HTR-8/SVneo (cell line): ENCODE data around the gene CGREF1.

Experiments used
- DNase-seq: peaks from one replicate; pipeline ENCODE4 v3.0.0; 2011; ENCODE audit warnings: low spot score, mixed read lengths; ENCODE audit not compliant: insufficient read length
- FAIRE-seq: peaks from 2 replicates; lab custom pipeline; 2011; peaks lifted over from hg19 to GRCh38; lab: Jason Lieb, UNC

Gene CGREF1

DNA sequence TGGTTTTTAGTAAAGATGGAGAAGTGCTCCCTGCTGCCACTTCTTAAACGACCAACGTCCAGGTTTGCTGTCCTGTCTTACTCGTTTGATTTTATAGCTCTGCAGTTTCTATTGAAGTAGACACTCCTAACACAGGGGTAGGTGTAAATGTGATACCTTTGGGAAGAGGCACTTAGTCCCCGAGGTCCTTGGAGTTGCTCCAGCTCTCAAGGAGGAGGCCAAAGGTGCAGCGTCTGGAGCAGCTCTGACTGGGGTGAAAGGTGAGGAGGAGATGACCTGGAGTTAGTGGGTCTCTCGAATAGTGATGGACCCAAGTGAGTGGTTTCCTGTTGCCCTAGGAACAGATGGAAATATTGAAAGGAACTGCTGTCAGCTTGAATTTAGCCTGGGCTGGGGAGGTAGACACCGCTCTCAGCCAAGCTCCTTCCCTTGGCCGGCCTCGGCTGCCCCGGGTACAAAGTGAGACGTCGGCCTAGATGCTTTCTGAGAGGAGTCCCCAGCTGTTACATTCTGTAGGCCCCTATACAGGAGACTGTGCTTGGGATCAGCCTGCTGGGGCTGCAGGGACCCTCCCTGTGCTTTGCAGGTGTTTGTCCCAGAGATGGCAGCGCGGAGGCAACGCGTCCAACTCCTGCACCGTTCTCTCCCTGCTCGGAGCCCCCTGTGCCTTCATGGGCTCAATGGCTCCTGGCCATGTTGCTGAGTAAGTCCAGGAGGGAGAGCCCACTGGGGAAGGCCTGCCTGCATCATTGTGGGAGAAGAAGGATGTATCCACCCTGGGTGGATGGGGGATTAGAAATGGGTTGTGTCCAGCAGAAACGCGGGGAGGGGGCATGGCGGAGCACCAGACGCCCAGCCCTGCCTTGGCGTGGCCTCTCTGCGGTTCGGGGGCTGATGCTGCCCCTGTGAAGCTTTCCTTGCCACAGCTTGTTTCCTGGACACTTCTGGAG is 26.9 kb downstream of the CGREF1 start:
- FAIRE-seq (no peak), DNase-seq (no peak)

DNA sequence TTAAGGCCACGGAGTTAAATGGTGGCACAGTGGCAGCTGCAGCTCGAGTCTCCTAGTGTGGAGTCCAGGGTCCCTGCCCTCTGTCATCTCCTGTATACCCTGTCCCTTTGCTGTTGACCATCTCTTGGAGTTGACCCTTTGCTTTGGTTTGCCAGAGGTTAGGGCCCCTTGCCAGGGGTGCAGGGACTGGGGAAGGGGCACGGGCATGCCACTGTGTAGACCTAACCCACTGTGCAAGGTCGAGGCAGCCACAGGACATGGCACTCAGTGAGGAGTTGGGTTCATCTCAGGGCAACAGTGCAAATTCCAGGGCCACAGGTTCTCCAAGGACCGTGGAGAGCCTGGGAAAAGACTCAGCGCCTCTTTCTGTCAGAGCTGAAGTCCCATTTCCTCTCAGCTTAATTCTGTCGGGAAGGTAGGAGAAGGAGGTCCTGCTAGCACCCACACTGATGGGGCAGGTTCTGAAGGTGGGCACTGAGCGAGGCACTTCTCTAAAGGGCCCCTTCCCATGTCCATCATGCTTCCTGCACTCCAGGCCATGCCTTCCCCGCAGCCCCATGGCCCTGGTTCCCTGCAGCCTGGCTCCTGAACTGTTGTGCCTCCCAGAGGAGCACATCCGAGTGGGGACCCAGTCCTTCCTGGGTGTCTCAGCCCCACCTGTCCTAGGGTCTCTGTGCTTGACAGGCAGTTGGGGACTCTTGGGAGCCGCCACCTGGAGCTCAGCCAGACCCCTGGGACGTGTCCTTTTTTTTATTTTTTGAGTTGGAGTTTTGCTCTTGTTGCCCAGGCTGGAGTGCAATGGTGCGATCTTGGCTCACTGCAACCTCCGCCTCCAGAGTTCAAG is 29.6 kb downstream of the CGREF1 start:
- FAIRE-seq: no peak
- DNase-seq: no peak

DNA sequence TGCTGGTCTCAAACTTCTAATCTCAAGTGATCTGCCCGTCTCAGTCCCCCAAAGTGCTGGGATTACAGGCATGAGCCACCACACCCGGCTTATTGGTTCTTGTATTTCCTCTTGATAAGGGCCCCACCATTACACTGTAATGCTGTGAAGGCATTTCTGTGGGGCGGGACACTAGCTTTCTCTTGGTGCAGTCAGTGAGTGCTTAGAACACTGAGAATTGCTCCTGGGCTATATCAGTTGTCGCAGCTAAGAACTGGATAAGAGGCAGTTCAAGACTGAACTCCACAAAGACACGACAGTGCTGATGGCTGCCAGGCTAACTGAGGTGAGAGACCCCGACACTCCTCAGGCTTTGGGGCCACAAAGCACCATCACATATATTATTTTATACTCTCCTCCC is 30.3 kb downstream of the CGREF1 start:
- FAIRE-seq (no peak), DNase-seq (no peak)

DNA sequence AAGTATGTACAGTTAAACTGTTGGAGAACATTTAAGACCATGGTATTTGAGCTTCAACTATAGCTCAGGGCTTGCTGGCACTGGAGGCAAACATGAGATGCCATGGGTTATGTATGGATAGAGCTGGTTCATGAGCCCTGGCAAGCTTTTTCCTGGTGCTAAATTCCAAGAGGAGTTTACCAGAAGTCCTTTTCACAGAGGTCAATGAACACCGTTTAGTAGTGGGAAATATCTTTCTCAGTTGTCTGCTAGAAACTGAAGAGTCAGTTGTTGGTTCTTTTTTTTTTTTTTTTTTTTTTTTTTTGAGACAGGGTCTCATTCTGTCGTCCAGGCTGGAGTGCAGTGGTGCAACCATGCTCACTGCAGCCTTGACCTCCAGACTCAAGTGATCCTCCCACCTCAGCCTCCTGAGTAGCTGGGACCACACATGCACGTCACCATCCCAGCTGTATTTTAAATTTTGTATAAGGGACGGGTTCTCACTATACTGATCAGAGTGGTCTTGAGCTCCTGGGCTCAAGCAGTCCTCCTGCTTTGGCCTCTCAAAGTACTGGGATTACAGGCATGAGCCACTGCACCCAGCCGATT is 31.0 kb downstream of the CGREF1 start:
- FAIRE-seq (no peak), DNase-seq (no peak)

DNA sequence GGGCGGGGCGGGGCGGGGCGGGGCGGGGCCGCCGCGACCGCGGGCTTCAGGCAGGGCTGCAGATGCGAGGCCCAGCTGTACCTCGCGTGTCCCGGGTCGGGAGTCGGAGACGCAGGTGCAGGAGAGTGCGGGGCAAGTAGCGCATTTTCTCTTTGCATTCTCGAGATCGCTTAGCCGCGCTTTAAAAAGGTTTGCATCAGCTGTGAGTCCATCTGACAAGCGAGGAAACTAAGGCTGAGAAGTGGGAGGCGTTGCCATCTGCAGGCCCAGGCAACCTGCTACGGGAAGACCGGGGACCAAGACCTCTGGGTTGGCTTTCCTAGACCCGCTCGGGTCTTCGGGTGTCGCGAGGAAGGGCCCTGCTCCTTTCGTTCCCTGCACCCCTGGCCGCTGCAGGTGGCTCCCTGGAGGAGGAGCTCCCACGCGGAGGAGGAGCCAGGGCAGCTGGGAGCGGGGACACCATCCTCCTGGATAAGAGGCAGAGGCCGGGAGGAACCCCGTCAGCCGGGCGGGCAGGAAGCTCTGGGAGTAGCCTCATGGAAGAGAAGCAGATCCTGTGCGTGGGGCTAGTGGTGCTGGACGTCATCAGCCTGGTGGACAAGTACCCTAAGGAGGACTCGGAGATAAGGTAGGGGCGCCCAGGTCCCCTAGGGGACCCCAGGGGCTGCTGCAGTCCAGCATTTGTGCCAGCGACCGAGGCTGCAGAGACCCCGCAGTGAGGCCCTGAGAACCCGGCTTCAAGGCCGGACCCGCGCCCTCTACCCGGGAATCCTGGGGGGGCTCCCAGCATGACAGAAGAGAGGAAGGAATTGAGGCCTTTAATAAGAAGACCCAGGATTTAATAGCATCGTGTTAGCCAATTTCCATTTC is 32.0 kb downstream of the CGREF1 start, which contains the start of gene KHK:
TSS of gene KHK (plus strand) at position 49 of the 870 bp plus-strand sequence. CDS start at position 537, 488 bp downstream.
- peak; percentile 48 for FAIRE-seq
- peak; percentile 77 for DNase-seq

DNA sequence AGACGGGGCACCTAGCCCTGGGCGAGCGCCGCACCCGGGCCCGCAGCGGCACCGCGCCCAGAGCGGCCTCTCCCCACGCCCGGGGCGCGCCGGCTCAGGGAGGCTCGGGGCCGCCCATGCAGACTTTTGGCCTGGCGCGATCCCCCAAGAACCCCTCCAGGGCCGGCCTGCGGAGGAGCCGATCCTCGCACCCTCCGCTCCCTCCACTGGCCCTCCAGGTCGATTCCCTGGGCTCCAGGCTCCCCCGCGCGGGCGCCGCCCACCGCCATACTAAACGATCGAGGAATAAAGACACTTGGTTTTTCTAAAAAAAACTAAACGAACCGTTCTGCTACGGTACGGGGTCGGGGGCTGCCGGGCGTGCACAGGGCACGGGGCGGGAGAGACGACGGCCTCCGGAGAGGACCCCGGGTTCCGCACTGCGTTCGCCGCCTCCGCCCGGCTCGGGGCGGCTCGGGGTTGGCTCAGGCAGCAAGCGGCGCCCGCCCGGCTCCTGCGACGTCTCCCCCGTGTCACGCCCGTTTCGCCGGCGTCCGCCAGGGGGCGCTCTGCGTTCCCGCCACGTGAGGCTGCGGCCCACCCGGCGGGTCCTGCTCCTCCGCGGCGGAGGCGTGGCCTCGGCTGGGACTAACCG is 32.7 kb downstream of the CGREF1 start:
- DNase-seq (peak; percentile 97), FAIRE-seq (peak; percentile 94)

DNA sequence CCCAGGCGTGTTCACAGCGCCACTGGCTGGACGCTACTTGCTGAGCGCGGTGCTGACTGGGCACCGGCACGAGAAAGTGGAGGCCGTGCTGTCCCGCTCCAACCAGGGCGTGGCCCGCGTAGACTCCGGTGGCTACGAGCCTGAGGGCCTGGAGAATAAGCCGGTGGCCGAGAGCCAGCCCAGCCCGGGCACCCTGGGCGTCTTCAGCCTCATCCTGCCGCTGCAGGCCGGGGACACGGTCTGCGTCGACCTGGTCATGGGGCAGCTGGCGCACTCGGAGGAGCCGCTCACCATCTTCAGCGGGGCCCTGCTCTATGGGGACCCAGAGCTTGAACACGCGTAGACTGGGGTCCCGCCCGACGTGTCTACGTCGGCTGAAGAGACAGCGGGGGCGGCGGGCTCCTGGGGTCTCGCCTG is 33.2 kb downstream of the CGREF1 start:
- DNase-seq: no peak

DNA sequence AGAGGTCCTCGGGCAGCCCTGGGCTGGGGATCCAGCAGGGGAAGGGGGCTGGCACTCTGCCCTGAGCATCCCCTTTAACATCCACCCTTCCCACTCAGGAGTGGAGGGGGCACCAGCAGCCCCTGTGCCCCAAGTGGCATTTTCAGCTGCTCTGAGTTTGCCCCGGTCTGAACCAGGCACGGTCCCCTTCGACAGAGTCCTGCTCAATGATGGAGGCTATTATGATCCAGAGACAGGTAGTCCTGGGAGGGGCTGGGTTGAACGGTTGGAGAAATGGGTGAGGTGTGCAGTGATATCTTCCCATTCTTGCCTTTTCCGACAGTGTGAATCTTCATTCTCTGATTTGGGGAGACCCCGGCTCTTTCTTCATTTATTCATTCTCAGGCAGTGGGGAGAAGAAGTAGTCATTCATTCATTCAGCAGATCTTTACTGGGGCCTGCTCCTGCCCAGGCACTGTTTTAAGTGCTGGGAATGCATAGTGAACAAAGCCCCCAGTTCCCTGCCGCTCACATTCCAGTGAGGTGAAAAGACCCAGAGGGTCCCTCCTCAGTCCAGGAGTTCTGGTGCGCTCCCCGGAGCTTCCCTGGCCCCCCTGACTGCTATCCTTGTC is 33.8 kb downstream of the CGREF1 start:
- no peak for FAIRE-seq
- no peak for DNase-seq

More for the DNA sequence above, 33.2 kb downstream of the CGREF1 start:
- peak; percentile 73 for FAIRE-seq

DNA sequence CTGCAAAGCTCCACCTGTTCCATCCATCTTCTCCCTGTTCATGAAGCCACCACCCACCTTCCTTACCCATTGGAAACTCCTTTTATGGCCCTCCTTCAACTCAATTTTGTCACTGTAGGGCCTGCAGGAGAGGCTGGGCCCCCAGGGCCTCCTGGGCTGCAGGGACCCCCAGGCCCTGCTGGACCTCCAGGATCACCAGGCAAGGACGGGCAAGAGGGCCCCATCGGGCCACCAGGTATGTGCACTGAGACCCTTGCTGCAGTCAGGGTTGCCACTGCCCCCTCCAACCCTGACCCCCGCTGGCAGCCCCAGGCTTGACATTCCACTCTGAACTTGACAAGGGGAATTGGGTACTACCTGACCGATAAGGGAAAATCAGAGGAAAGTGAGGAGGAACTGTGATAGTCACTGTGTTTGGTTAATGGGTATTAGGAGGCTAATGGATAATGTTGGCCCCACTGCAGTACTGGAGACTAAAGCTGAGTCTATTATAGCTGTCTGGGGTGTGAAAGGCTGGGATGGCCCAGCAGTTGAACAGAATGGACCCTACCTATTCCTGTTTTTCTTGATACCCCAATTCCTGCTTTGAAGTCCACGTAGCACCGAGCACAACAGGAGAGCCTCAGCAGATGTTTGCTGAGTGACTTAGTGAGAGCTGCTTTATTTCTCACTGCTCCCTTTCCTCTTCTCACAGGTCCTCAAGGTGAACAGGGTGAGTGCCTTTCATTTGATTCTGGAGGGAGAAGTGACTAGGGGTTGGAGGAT is 34.4 kb downstream of the CGREF1 start:
- no peak for FAIRE-seq
- no peak for DNase-seq

DNA sequence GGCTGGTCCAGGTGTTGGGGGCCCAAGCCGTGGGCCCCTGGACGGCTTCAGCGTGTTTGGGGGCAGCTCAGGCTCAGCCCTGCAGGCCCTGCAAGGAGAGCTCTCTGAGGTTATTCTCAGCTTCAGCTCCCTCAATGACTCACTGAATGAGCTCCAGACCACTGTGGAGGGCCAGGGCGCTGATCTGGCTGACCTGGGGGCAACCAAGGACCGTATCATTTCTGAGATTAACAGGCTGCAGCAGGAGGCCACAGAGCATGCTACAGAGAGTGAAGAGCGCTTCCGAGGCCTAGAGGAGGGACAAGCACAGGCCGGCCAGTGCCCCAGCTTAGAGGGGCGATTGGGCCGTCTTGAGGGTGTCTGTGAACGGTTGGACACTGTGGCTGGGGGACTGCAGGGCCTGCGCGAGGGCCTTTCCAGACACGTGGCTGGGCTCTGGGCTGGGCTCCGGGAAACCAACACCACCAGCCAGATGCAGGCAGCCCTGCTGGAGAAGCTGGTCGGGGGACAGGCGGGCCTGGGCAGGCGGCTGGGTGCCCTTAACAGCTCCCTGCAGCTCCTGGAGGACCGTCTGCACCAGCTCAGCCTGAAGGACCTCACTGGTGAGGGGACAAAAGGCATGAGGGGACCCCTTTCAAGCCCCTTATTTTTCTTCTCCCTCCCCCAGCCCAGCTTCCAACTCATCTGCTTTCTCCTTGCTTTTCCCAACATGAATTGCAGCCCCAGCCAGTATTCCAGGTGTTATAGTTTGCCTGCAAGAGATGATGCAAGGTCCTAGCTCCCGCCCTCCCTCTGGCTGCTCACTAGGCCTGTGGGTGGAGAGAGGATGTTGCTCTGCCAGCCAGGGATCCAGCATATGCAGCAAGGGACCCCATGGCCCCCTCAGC is 35.3 kb downstream of the CGREF1 start:
- no peak for FAIRE-seq
- DNase-seq: no peak

DNA sequence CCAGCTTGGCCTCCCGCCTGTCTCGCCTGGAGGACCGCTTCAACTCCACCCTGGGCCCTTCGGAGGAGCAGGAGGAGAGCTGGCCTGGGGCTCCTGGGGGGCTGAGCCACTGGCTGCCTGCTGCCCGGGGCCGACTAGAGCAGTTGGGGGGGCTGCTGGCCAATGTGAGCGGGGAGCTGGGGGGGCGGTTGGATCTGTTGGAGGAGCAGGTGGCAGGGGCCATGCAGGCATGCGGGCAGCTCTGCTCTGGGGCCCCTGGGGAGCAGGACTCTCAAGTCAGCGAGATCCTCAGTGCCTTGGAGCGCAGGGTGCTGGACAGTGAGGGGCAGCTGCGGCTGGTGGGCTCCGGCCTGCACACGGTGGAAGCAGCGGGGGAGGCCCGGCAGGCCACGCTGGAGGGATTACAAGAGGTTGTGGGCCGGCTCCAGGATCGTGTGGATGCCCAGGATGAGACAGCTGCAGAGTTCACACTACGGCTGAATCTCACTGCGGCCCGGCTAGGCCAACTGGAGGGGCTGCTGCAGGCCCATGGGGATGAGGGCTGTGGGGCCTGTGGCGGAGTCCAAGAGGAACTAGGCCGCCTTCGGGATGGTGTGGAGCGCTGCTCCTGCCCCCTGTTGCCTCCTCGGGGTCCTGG is 36.0 kb downstream of the CGREF1 start:
- no peak for FAIRE-seq
- DNase-seq: no peak

DNA sequence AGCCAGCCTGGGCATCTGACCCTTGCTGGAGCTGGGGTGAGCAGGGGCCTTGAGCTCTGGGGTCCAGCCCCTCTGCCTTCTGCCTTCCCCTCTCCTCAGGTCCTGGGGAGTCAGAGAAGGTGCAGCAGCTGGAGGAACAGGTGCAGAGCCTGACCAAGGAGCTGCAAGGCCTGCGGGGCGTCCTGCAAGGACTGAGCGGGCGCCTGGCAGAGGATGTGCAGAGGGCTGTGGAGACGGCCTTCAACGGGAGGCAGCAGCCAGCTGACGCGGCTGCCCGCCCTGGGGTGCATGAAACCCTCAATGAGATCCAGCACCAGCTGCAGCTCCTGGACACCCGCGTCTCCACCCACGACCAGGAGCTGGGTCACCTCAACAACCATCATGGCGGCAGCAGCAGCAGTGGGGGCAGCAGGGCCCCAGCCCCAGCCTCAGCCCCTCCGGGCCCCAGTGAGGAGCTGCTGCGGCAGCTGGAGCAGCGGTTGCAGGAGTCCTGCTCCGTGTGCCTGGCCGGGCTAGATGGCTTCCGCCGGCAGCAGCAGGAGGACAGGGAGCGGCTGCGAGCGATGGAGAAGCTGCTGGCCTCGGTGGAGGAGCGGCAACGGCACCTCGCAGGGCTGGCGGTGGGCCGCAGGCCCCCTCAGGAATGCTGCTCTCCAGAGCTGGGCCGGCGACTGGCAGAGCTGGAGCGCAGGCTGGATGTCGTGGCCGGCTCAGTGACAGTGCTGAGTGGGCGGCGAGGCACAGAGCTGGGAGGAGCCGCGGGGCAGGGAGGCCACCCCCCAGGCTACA is 36.8 kb downstream of the CGREF1 start:
- FAIRE-seq: no peak
- DNase-seq: no peak

DNA sequence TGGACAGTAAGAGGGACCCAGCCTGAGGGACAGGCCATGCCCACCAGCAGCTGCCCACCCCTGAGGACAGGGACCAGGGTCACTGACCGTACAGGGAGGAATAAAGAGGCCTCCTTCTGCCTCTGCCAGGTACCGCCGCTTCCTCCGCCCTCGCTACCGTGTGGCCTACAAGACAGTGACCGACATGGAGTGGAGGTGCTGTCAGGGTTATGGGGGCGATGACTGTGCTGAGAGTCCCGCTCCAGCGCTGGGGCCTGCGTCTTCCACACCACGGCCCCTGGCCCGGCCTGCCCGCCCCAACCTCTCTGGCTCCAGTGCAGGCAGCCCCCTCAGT is 38.4 kb downstream of the CGREF1 start:
- peak; percentile 42 for FAIRE-seq
- no peak for DNase-seq

DNA sequence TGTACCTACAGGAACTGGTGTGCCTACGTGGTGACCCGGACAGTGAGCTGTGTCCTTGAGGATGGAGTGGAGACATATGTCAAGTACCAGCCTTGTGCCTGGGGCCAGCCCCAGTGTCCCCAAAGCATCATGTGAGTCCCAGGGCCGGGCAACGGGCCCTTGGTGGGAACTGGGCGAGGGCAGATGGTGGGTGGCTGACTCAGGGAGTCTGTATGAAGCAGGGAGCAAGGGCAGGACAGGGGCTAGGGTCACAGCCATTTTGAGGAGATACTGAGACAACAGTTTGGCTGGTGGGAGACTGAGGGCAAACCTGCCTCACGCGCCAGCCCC is 38.8 kb downstream of the CGREF1 start:
- DNase-seq: no peak
- no peak for FAIRE-seq

DNA sequence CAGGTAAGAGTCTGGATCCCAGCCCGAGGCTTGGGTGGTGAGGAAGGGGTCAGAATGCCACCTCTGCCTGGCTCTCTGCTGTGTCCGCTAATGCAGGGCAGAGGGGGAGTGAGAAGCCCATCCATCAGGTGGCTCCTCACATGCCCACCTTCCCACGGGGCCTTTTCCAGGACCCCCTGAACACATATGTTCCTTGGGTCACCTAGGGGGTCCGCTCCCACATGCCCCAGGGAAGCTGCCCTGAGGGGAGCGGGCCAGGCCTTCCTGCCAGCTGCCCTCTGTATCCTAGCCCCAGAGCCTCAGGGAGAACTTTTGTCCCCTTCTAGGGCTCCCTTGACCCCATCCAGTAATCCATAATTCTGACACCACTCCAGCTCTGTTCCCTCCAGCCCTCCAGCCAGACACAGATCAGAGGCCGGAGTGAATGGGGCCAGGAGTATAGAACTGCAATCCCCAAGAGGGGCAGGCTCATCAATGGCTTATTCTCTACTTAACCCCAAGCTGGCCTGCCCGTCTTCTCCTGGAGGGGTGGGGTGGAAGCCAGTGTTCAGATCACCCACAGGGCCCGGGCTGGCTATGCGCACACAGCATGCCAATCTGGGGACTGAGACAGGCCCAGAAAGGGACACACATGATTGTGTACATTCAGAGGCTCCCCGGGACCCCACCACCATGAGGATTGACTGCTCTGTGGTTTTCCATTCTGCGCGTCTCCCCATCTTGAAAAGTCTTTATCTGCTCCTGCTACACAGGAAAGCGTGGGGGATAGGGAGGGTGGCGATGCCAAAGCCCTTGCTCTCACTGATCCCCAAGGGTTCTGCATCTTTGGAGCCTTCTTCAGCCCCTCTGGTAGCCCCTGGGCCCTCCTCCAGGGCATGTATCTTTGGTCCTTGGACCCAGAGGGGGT is 39.4 kb downstream of the CGREF1 start:
- no peak for FAIRE-seq
- DNase-seq: no peak
